Colonic mucosa (tissue), 4 donors: ENCODE measurements around the gene CUL7. TPM values are rescaled to one million over a fixed set of nuclear protein-coding genes. Genes with fewer than 3 reads are reported as not detected.

Source experiments
- DNase-seq: peaks from one replicate; pipeline ENCODE4 v3.0.0-alpha.2; 2020
- H3K27ac ChIP-seq: fragments of 200-600 bp; one replicate; pipeline ENCODE4 v1.8.0; 2021
- H3K27me3 ChIP-seq: fragments of 200-600 bp; one replicate; pipeline ENCODE4 v1.8.0; 2021
- H3K36me3 ChIP-seq: fragments of 200-600 bp; one replicate; pipeline ENCODE4 v1.8.0; 2021
- H3K4me1 ChIP-seq: fragments of 200-600 bp; one replicate; pipeline ENCODE4 v1.8.0; 2021; ENCODE audit warnings: mild to moderate bottlenecking
- H3K4me3 ChIP-seq: fragments of 200-600 bp; one replicate; pipeline ENCODE4 v1.8.0; 2021
- H3K9ac ChIP-seq, 2 donors: one replicate each; pipeline ENCODE4 v1.7.0; 2013; ENCODE audit warnings: control low read depth in 2 of 2, low read depth in 2 of 2, low read length in 2 of 2
- H3K9me3 ChIP-seq: fragments of 200-600 bp; one replicate; pipeline ENCODE4 v1.8.0; 2021
- intact Hi-C: fragments of 100-400 bp; cut with DNase I; formaldehyde crosslinking; loops from one replicate; pipeline ENCODE4 v1.14.1; 2022
- total RNA-seq, 2 donors: library from RNA; stranded (reverse); fragmentation: NEBNext Ultra II Directional in 1 of 2; extraction: Animal tissue kit (Norgen Biotek cat#: 25700) in 1 of 2; gene quantifications; one replicate each; pipeline ENCODE4 v1.2.1, GENCODE V29; 2021
- TF ChIP-seq, protein P1 (sequence below): fragments of 200-600 bp; IDR thresholded peaks from one replicate; pipeline ENCODE4 v1.8.0; 2022; ENCODE audit warnings: antibody characterized with exemption, mild to moderate bottlenecking
- donor health status: healthy.
- donor health status: DM: no; HTN: no; CAD: no.
- donor health status: DM: no; HTN: no; CAD: no.

The CUL7 gene
- total RNA-seq, 2 donors from 2014 or later = 13.7 to 15.3 TPM

DNA sequence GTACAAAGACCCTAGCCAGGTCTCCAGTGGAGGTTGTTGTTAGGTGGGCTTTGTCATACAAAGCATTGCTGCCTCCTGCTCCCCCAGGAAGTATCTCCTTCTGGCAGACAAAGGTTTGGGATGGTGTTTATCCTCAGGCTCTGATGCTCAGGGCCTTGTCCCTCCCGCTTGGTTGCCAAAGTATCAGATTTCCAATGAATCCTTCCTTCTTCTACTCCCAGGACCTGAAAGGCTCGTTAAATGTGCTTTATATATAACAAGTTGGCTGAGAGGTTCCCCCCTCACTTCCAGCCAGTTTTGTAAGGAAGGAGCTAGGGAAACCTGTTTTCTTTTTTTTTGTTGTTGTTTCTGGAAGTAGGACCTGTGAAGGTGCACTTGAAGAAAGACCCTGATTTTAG is 36.9 kb upstream of the CUL7 start:
- H3K27me3 ChIP-seq = no peaks in the 10 kb centered on the region
- H3K9ac ChIP-seq = no peak overlapping the region
- no peaks in the 10 kb centered on the region for H3K4me1 ChIP-seq
- intact Hi-C loops = no loop called here
- DNase-seq = no peak
- no peak overlapping the region for H3K4me3 ChIP-seq
- no peaks in the 10 kb centered on the region for H3K9me3 ChIP-seq
- H3K27ac ChIP-seq = no peak overlapping the region
- no peaks in the 10 kb centered on the region for H3K36me3 ChIP-seq
- TF ChIP-seq, protein P1, sequence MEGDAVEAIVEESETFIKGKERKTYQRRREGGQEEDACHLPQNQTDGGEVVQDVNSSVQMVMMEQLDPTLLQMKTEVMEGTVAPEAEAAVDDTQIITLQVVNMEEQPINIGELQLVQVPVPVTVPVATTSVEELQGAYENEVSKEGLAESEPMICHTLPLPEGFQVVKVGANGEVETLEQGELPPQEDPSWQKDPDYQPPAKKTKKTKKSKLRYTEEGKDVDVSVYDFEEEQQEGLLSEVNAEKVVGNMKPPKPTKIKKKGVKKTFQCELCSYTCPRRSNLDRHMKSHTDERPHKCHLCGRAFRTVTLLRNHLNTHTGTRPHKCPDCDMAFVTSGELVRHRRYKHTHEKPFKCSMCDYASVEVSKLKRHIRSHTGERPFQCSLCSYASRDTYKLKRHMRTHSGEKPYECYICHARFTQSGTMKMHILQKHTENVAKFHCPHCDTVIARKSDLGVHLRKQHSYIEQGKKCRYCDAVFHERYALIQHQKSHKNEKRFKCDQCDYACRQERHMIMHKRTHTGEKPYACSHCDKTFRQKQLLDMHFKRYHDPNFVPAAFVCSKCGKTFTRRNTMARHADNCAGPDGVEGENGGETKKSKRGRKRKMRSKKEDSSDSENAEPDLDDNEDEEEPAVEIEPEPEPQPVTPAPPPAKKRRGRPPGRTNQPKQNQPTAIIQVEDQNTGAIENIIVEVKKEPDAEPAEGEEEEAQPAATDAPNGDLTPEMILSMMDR = no peak

DNA sequence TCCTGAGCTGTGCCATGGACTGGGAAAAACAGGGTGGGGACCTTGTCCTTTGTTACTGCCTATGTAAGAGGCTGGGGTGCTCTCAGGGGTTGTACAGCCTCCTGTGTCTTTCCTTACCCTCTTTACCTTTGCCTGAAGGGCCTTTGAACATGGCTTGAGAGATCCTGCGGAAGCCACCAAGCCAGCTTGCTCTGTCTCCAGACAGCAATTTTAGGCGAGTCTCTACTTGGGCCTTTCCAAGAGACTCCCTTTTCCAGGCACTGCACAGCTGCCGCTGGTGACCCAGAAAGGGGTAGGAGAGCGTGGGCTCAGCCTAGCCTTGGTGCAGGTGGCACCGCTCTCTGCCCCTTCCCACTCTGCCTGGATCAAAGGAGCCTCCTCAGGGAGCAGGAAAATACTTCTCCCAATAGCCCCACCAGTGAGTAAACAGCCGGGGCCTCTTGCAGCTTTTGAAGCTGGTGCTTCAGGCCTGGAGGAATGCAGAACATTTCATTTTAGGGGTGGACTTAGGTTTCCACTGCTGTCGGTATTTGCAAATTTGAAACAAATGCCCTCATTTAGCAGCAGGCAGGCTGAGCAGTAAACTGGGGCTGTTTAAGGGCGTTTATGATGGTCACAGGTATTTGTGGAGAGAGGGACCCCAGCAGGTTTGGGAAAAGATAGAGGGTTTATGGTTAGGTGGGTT is 36.4 kb upstream of the CUL7 start:
- Histone ChIP-seq H3K9me3 (no peaks in the 10 kb centered on the region), H3K4me1 (no peaks in the 10 kb centered on the region), H3K36me3 (no peaks in the 10 kb centered on the region), H3K27ac (no peak overlapping the region), H3K9ac (peak overlapping the region in 1 of 2 donors; percentile 6), H3K27me3 (no peaks in the 10 kb centered on the region), H3K4me3 (no peak overlapping the region)
- intact Hi-C loops = no loop called here
- DNase-seq = no peak
- TF ChIP-seq, protein P1 = no peak

DNA sequence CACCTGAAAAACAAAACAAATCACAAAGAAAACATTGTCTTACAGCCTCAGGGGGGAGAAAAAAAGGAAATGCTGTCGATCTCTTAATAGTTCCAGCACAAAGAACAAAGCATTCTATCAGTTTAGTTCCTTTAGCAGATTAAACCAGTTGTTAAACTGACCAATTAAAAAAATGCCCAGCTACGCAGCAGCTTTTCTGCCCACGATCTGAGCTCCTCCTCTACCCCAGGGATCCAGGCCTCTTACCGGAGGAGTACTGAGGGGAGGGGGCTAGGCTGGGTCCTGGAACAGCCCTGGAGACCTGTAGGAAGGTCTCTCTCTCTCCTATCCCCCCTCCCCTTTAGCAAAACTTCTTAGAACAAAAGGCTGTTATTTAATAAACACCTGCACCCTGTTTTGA is 35.8 kb upstream of the CUL7 start:
- Histone ChIP-seq H3K4me3 (no peak overlapping the region), H3K27me3 (no peaks in the 10 kb centered on the region), H3K4me1 (no peaks in the 10 kb centered on the region), H3K9ac (no peak overlapping the region), H3K9me3 (no peaks in the 10 kb centered on the region), H3K27ac (no peak overlapping the region), H3K36me3 (no peaks in the 10 kb centered on the region)
- no peak for DNase-seq
- TF ChIP-seq, protein P1 = no peak
- intact Hi-C loops = no loop called here

DNA sequence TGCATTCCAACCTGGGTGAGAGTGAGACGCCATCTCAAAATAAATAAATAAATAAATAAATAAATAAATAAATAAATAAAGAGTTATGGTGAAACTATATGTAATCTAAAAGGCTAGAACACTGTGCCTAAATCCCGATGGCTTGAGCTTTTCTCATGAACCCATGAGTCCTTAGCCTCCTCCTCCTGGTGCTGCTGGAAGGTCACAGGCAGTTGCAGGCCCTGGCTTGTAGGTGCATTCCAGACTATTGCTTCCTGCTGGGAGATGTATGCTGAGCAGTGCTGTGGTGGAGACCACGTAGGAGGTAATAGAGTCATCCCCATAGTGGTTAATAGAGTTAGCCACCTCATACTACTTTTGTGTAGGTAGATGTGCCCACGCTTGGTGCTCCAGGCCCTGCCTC is 35.0 kb upstream of the CUL7 start:
- no peak for DNase-seq
- TF ChIP-seq, protein P1 = no peak
- no peak overlapping the region for H3K4me3 ChIP-seq
- no peak overlapping the region for H3K27ac ChIP-seq
- H3K9ac ChIP-seq = no peak overlapping the region
- H3K9me3 ChIP-seq = no peaks in the 10 kb centered on the region
- no peaks in the 10 kb centered on the region for H3K27me3 ChIP-seq
- no peaks in the 10 kb centered on the region for H3K4me1 ChIP-seq
- H3K36me3 ChIP-seq = no peaks in the 10 kb centered on the region
- intact Hi-C loops = no loop called here

DNA sequence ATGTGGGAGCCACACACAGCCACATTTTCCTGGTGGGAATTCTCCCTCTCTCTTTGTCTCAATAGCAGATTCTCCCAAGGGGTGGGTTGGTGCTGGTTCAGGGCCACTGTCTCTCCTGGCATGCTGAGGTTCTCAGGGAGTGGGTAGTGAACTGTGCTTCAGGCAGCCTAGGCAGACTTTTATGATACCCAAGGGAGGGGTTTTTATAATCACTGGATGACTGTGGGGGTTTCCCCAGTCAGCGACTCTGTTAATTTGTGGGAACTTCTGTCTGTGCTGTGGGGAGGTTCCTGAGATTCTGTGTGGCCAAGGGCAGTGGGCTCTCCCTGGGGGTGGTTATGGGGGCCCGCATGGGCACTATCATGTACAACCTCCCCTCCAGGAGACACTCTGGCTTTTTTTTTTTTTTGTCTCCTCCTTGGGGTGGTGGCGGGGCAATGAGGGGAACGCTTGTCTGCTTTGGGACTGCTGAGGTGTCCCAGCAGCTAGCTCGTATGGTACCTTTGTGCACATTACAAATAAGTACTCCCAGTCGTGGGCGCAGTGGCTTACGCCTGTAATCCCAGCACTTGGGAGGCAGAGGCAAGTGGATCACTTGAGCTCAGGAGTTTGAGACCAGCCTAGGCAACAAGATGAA is 32.5 kb upstream of the CUL7 start:
- H3K4me1 ChIP-seq = no peaks in the 10 kb centered on the region
- H3K27me3 ChIP-seq = no peaks in the 10 kb centered on the region
- no peaks in the 10 kb centered on the region for H3K36me3 ChIP-seq
- DNase-seq = no peak
- intact Hi-C loops = no loop called here
- TF ChIP-seq, protein P1 = no peak
- no peak overlapping the region for H3K27ac ChIP-seq
- no peaks in the 10 kb centered on the region for H3K9me3 ChIP-seq
- no peak overlapping the region for H3K9ac ChIP-seq
- no peak overlapping the region for H3K4me3 ChIP-seq
